Hematopoietic multipotent progenitor cell treated with erythropoietin and hydrocortisone succinate and interleukin-3 and kit ligand, for 6 days (in vitro differentiated cells): ENCODE measurements around the gene SLC9A3.
"Not testable (repeated sequence)": the region's sequence is repeated elsewhere in the genome, so short reads cannot be mapped to it uniquely, and the experiment has no call there.

Experiments used
- DNase-seq: peaks from one replicate; pipeline ENCODE4 v3.0.0-alpha.2; 2015

SLC9A3 gene

GRCh38 chr5:486597-486996 lies 37.7 kb downstream of the SLC9A3 start:
- DNase-seq: not testable (repeated sequence)

DNA sequence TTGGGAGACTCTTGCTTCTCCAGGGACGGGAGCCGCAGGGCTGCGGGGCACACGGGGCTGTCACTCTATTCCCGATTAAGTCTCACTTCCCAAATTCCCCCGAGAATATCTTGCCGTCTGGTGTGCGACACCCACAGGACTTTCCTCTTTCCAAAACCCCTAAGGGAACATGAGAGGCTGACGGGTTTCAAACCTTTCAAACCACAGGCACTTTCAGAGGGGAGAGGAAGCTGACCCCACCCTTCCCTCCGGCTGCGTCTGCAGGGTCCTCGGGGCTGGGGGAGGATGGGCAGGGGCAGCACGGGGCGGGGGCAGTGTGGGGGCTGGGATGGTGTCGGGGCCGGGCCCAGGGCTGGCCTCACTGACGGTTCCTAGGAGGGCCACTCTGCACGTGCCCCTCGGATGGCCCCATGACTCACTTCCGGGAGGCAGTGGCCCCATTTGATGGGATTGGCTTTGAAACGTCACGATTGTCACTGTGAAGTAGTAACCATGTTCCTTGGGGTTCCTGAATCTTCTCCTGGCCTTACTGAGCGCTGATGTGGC lies 38.2 kb downstream of the SLC9A3 start:
- peak; percentile 55 for DNase-seq

DNA sequence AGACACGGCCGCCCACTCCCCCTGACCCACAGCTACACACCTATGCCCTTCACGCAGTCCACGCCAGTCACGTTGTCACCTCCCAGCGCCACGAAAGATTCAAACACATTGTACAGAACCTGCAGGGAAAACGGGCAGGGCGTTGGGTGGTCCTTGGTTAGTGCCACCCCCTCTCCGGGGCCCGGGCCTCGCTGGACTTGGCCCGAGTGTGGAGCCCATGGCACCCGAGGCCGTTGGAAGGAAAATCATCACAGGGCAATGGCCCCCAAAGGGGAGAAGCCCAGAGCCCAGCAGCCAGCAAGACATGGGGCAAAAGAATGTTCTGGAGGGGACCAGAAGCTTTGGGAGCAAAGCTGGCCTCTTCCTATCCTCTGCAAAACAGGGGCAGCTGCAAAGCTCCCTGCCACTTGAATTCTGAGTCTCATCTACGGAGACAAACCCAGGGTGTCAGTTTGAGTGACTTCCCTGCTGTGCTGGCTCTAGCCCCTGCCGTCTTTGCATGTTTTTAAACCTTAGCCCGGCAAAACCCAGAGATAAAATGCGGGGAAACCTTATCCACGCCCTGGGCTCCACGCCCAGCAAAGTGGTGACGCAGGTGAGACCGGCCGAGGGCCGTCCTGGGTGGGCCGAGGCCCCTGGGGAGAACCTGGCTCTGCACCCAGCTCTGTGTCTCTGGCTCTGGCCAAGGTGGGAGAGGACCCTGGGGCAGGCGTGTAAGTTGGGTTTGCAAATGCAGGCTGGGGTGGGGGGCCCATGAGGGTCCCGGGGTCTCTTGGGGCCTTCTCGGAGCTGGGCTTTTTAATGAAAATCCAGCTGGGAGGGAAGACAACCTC lies 38.9 kb downstream of the SLC9A3 start:
- DNase-seq: peak; percentile 50

GRCh38 chr5:484556-484955 lies 39.7 kb downstream of the SLC9A3 start:
- no peak for DNase-seq

DNA sequence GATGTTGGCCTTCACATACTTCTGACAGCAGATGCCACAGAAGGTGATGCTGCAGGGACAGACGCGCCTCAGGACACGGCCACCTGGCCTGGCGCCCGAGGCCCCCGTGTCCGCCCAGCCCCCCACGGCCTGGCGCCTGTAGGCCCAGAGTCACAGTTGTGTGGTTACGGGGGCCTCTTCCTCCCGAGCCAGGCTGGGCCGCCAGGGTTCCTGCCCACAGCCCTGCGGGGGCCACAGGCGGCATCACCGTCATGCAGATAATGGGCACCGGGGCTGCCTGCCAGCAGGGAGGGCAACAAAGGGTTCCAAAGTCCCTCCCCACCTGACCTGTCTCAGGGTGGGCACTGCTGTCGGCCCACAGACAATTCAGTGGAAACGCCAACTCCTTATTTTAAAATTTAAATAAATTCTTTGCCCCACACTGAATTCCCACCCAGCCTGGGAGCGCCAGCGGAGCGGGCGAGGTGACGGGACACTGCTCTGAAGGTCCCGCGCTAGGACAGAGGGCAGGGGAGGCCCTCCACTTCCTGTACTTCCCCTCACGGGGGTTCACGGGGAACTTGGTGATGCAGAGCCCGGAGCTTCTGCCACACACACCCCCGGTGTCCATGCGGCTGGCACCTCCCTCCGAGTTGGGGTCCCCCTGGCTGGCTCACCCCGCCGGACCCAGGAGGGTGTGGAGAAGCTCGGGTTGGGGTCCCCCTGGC lies 40.7 kb downstream of the SLC9A3 start:
- peak; percentile 46 for DNase-seq

GRCh38 chr5:483011-483410 lies 41.2 kb downstream of the SLC9A3 start:
- no peak for DNase-seq

DNA sequence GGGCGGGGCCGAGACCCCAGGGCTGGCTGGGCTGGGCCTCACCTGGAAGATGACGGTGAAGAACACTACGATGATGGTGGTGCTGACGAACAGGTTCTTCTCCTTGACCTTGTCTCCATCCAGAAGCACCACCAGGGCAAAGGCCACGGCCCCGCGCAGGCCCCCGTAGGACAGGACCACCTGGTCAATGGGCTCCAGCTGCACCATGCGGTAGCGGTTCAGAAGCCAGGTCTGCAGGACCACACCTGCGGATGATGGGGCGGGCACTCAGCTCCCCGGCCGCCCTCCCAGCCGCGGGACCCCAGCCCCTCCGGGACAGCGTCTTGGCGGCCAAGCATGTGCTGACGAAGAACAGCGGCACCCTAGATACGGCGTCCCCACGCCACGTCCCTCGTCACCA lies 41.7 kb downstream of the SLC9A3 start:
- DNase-seq: no peak

DNA sequence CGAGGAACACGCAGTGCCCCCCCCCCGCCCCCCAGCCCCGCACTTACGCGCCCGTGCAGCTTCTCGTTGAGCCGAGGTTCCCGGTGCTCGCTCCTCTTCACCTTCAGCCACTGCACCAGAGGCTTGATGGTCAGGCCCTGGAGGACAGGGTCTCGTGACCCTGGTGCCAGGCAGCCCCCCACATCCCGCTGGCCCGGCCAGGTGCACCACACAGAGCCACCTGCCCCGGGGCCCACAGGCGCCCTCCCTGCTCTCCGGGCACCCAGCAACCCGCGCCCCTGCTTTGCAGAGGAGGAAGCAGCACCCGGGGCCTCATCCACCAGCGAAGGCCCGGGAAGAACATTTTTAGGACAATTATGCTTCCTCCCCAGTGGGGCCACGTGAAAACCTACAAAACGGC lies 42.2 kb downstream of the SLC9A3 start:
- DNase-seq: no peak

GRCh38 chr5:481347-481746 lies 42.9 kb downstream of the SLC9A3 start:
- no peak for DNase-seq

DNA sequence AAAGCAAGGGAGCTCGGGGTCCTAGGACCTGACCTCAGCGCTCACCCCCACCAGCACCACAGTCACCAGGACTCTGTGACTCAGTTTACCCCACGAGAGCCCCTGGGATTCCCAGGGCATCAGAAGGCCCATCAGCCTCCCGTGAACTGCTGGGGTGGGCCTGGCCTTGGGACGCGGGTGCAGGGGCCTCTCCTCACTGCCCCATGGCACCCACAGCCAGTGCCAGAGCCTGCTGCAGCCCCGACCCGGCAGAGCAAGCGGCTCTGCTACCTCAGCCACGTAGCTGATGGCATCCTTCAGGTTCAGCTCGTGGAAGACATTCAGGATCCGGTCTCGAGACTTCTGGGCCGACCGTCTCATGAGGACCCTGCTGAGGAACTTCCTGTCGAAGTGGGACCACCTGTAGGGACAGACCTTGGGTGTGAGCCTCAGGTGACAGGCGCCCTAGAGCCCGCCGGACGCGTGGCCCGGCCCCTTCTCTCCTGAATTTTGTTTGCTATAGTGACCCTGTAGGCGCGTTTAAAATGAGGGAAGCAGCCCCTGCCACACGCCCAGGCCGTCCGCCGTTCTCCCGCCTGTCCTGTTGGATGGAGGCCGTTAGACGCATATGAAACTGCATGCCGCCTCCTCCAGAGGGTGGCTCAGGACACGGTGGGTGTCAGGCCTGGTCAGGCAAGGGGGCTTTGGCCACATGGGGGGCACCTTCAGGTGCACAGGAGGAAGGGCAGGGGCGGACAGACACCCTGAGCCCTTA lies 44.5 kb downstream of the SLC9A3 start:
- no peak for DNase-seq

- DNase-seq: no peak
Observed at GRCh38 chr5:478982-479535, 45.2 kb downstream of the SLC9A3 start.

DNA sequence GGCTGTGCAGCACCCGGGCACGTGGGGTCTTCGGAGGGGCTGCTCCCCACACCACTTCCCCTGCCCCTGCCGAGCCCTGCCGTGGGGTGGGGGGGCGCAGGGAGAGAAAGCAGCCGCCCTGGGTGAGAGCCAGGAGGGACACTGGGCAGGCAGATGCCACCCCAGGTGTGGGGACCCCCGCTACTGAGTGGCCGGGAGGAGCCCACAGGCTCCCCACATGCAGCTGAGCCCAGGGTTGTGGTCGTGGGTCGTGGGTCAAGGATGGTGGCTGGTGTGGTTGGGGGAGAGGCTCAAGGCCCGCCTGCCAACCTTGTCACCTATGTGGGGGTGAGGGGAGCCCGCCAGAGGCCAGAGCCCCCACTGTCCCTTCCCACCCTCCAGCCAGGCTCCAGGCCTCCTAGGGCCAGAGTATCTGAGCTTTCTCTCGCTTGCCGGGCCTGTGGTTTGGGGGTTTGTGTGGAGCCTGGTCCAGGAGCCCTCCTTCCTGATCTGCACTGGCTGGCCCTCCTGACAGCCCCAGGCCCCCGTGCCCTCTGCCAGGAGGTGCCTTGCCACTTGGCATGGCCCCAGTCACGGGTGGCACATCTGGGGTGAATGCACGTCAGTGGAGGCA lies 45.8 kb downstream of the SLC9A3 start:
- DNase-seq: no peak

DNA sequence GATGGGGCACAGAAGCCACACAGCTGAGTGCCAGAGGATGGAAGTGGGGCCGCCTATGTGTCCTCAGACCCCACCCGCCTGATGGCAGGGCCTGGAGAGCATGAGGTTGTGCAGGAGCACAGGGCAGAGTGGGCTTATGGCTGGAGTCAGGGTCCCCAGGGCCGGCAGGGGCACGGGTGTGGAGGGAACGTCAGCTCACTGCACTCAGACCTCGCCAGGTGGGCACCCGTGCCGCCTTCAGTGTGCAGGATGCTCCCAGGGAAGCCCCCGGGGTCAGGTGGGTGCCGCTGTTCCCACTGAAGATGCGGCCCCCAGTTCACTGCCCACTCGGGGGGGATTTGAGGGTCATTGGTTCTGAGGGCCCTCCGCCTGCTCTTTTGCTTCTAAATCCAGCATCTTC lies 46.4 kb downstream of the SLC9A3 start:
- no peak for DNase-seq

DNA sequence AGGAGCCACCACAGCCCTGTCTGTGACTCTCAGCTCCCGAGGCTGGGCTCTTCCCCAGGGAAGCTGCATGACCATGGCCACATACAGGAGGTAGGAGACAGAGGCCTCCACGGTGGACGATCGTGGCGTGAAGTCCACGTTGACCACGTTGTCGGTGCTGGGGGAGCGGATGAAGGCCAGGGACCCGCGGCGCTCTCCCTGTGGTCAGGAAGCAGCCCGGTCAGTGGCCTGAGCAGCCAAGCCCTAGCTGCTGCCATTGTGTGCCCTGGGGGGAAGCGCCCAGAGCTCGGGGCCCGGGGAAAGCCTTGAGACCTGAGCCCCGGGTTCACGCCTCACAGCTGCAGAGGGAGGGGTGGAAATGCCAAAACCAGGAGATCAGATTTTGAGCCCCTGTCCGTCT lies 47.0 kb downstream of the SLC9A3 start:
- DNase-seq: no peak

DNA sequence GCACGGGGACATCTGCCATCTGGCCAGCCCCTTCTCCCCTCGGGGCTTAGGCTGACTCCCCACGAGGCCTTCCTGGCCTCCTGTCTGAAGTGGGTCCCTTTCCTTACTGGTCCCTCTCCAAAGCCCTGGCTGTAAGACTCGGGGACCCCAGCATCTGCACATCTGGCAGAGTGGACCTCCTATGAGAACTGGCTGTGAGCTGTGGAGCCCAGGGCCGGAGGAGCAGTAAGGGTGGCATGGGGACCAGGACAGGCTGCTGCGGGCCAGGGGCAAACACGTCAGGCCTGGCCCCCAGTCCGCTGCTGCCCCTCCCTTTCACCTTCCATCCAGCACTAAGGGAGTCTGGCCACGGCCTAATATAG lies 47.5 kb downstream of the SLC9A3 start:
- DNase-seq: no peak

DNA sequence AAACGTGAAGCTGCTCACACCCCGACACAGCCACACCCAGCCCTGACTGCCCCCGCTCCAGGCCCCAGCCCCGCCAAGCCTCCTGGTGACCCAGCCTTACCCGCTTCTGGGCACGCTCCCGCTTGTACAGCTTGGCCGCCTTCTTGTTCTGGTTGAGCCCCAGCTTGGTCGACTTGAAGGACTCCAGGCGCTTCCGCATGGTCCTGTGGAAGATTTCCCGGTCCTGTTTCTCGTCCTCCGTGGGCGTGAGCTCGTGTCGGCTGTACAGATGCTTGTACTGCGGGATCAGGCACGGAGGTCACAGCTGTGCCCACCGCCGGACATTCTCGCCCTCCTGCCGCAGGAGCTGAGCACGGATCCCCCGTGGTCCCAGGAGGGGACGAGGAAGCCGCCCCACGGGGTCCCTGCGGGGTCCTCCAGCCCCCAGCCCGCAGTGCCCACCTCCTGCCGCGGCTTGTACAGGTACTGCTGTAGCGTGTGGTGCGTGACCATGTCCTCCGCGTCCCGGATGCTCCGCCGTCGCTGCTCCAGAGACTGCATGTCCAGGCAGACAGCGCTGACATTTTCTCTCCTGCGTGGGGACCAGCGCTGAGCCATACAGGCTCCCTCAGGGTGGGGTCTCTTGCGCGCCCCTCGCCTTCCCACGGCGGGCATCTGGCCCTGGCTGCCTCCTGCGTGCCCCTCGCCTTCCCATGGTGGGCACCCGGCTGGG lies 48.0 kb downstream of the SLC9A3 start:
- no peak for DNase-seq

- no peak for DNase-seq
Observed at GRCh38 chr5:475704-476101, 48.5 kb downstream of the SLC9A3 start.

GRCh38 chr5:474840-475661 lies 49.2 kb downstream of the SLC9A3 start:
- no peak for DNase-seq

DNA sequence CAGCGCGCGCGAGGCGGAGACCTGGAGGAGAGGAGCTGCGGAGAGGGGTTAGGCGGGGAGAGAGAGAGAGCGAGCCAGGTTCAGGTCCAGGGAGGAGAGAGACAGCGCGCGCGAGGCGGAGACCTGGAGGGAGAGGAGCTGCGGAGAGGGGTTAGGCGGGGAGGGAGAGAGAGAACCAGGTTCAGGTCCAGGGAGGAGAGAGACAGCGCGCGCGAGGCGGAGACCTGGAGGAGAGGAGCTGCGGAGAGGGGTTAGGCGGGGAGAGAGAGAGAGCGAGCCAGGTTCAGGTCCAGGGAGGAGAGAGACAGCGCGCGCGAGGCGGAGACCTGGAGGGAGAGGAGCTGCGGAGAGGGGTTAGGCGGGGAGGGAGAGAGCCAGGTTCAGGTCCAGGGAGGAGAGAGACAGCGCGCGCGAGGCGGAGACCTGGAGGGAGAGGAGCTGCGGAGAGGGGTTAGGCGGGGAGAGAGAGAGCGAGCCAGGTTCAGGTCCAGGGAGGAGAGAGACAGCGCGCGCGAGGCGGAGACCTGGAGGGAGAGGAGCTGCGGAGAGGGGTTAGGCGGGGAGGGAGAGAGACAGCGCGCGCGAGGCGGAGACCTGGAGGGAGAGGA lies 49.9 kb downstream of the SLC9A3 start:
- not testable (repeated sequence) for DNase-seq

DNA sequence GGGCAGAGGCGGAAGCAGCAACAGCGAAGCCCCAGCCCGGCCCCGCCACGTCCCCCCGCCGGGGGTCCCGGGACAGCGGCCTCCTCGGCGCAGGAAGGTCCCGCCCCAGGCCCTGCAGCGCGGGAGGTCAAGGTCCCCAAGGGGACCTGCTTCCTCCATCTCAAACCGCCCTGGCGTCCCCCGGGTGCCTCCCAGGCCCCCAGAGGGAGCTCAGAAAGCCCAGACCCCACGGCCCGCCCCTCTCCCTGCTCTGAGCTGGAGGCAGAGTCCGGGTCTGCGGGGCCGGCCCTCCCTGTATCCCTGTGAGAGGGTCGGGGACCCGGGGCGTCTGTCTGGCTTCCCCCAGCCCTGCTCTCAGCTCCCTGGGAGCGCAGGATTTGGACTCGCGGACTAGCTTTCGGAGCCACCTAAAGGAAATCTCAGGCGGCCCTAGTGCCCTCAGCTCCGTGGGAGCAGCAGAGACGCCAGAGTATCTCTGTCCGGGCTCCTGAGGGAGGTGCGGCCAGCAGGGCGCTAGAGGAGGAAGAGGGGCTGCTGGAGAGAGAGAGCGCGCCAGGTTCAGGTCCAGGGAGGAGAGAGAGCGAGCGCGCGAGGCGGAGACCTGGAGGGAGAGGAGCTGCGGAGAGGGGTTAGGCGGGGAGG lies 50.6 kb downstream of the SLC9A3 start:
- DNase-seq: peak; percentile 52
